HL-60 (cell line): ENCODE results near the gene CHCHD1.
A peak's percentile ranks its signal among the peaks of the same experiment; 100 is the strongest.

Experiments used
- DNase-seq, 2 experiments: peaks; one replicate each; pipeline ENCODE4 v3.0.0-alpha.2; 2010 to 2020; ENCODE audit warnings: low read depth in 1 of 2, low spot score in 1 of 2
- H3K27ac ChIP-seq: fragments of 250-450 bp; sonication (Bioruptor Pico); replicated peaks from 2 replicates; pipeline ENCODE4 v1.5.1; 2020; ENCODE audit warnings: mild to moderate bottlenecking, moderate library complexity
- H3K27me3 ChIP-seq: fragments of 250-450 bp; sonication (Bioruptor Pico); 2 replicates; pipeline ENCODE4 v1.5.1; 2021; ENCODE audit warnings: mild to moderate bottlenecking, moderate library complexity; ENCODE audit not compliant: insufficient read depth, poor library complexity, severe bottlenecking
- H3K4me3 ChIP-seq: replicated peaks from 2 replicates; pipeline ENCODE4 v1.5.1; 2011; ENCODE audit warnings: mild to moderate bottlenecking, control low read depth, low read length; ENCODE audit not compliant: insufficient read depth
- CTCF ChIP-seq: IDR thresholded peaks from one replicate; pipeline ENCODE4 v1.5.1; 2011; ENCODE audit warnings: low read length, control low read depth, inconsistent platforms; ENCODE audit not compliant: insufficient read depth
- GABPA ChIP-seq: IDR thresholded peaks from 2 replicates; pipeline ENCODE4 v1.6.1; 2012; ENCODE audit warnings: low read depth
- POLR2AphosphoS5 ChIP-seq: IDR thresholded peaks from 2 replicates; pipeline ENCODE4 v1.6.1; 2012; ENCODE audit warnings: low read depth
- REST ChIP-seq: IDR thresholded peaks from 2 replicates; pipeline ENCODE4 v1.6.1; 2012; ENCODE audit warnings: low read depth; ENCODE audit not compliant: insufficient replicate concordance
- SPI1 ChIP-seq: IDR thresholded peaks from 2 replicates; pipeline ENCODE4 v1.6.1; 2012; ENCODE audit warnings: low read depth, mild to moderate bottlenecking, borderline replicate concordance

The CHCHD1 gene

GRCh38 chr10:73781548-73781878 is 335 bp upstream of the CHCHD1 start:
- peak overlapping the region; percentile 75 for H3K4me3 ChIP-seq
- TF ChIP-seq REST (no peak), CTCF (no peak), GABPA (no peak), SPI1 (no peak), POLR2AphosphoS5 (no peak)
- no peaks in the 10 kb centered on the region for H3K27me3 ChIP-seq
- no peak for DNase-seq
- peak overlapping the region; percentile 97 for H3K27ac ChIP-seq

GRCh38 chr10:73782749-73783085 is 869 bp downstream of the CHCHD1 start:
- TF ChIP-seq POLR2AphosphoS5 (no peak), CTCF (no peak), SPI1 (no peak), GABPA (no peak), REST (no peak)
- no peaks in the 10 kb centered on the region for H3K27me3 ChIP-seq
- peak overlapping the region; percentile 97 for H3K27ac ChIP-seq
- no peak for DNase-seq
- peak overlapping the region; percentile 75 for H3K4me3 ChIP-seq

GRCh38 chr10:73785211-73785720 is 3.4 kb downstream of the CHCHD1 start, which contains the start of gene ZSWIM8:
ZSWIM8 (plus strand) TSS chr10:73785606; CDS start chr10:73785879, 273 bp downstream.
- H3K4me3 ChIP-seq: peak within 1 kb of the TSS; percentile 68
- DNase-seq: peak; percentile 76 to 94
- peak within 1 kb of the TSS; percentile 83 for H3K27ac ChIP-seq
- TF ChIP-seq GABPA (peak; percentile 94), SPI1 (peak; percentile 63; the same call in 1 of the 2 replicates), POLR2AphosphoS5 (no peak), CTCF (no peak), REST (no peak)
- no peaks in the 10 kb centered on the region for H3K27me3 ChIP-seq
